DND-41 (cell line): ENCODE results near the gene ERC1.

Experiments used
- ATAC-seq: fragments of 200-7000 bp; cut with Tn5 transposase; 3 replicates; pipeline ENCODE4 v1.9.1; 2021; ENCODE audit warnings: low read depth; ENCODE audit not compliant: insufficient read depth
- DNase-seq: peaks from one replicate; pipeline ENCODE4 v3.0.0-alpha.2; 2020
- H2AFZ ChIP-seq: 2 replicates; pipeline ENCODE4 v1.6.0; 2012; ENCODE audit warnings: low read depth, low read length
- H3K27ac ChIP-seq: 2 replicates; pipeline ENCODE4 v1.5.1; 2012; ENCODE audit warnings: low read length, inconsistent platforms
- H3K27me3 ChIP-seq: fragments of 200-600 bp; sonication (generic); 2 replicates; pipeline ENCODE4 v1.6.0; 2012; ENCODE audit warnings: low read length, mild to moderate bottlenecking, inconsistent platforms; ENCODE audit not compliant: insufficient read depth, poor library complexity
- H3K36me3 ChIP-seq: 2 replicates; pipeline ENCODE4 v1.5.1; 2012; ENCODE audit warnings: low read length, inconsistent platforms; ENCODE audit not compliant: insufficient read depth
- H3K4me1 ChIP-seq: 2 replicates; pipeline ENCODE4 v1.5.1; 2012; ENCODE audit warnings: mild to moderate bottlenecking, low read length; ENCODE audit not compliant: insufficient read depth
- H3K4me2 ChIP-seq: 2 replicates; pipeline ENCODE4 v1.6.0; 2012; ENCODE audit warnings: mild to moderate bottlenecking, moderate library complexity, low read length, inconsistent platforms; ENCODE audit not compliant: insufficient read depth
- H3K4me3 ChIP-seq, 2 experiments: fragments of 200-600 bp in 1 of 2; shearing (Covaris generic) in 1 of 2; 2 replicates each; pipeline ENCODE4 v1.5.1; 2012 to 2016; ENCODE audit warnings: inconsistent platforms in 2 of 2, low read length in 2 of 2, mild to moderate bottlenecking in 2 of 2, low read depth in 1 of 2, moderate library complexity in 1 of 2
- H3K79me2 ChIP-seq: 2 replicates; pipeline ENCODE4 v1.6.0; 2012; ENCODE audit warnings: low read length, inconsistent platforms; ENCODE audit not compliant: insufficient read depth
- H3K9ac ChIP-seq: 2 replicates; pipeline ENCODE4 v1.6.0; 2012; ENCODE audit warnings: low read depth, mild to moderate bottlenecking, inconsistent platforms, low read length, moderate library complexity
- H3K9me3 ChIP-seq: 2 replicates; pipeline ENCODE4 v1.5.1; 2012; ENCODE audit warnings: low read length, moderate library complexity, mild to moderate bottlenecking, inconsistent platforms; ENCODE audit not compliant: insufficient read depth, severe bottlenecking
- H4K20me1 ChIP-seq: 2 replicates; pipeline ENCODE4 v1.6.0; 2012; ENCODE audit warnings: low read length; ENCODE audit not compliant: insufficient read depth
- CTCF ChIP-seq: IDR thresholded peaks from 2 replicates; pipeline ENCODE4 v1.5.1; 2012; ENCODE audit warnings: borderline replicate concordance, low read length, moderate library complexity, mild to moderate bottlenecking; ENCODE audit not compliant: poor library complexity, severe bottlenecking; ENCODE audit errors: extremely low read depth
- EZH2 ChIP-seq: IDR thresholded peaks from 3 replicates; pipeline ENCODE4 v1.6.1; 2012; ENCODE audit warnings: borderline replicate concordance, low read depth, mild to moderate bottlenecking, moderate library complexity, low read length, inconsistent platforms; ENCODE audit not compliant: severe bottlenecking

Gene ERC1

DNA sequence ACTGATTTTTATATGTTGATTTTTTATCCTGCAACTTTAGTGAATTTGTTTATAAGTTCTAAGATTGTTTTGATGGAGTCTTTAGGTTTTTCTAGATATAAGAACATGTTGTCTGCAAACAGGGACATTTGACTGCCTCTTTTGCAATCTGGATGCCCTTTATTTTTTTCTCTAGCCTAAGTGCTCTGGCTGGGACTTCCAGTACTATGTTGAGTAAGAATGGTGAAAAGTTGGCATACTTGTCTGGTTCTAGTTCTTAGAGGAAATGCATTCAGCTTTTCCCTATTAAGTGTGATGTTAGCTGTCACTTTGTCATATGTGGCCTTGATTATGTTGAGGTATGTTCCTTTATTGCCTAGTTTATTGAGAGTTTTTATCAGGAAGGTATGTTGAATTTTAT is 68.1 kb downstream of the ERC1 start:
- H3K9me3 ChIP-seq, result peaks cover 26% of the 10 kb centered on the region
- H2AFZ ChIP-seq, result no peak overlapping the region
- no peak for DNase-seq
- ATAC-seq, result no peak
- no peak overlapping the region for H3K27ac ChIP-seq
- H3K4me2 ChIP-seq, result no peak overlapping the region
- H3K4me3 ChIP-seq, result no peak overlapping the region
- no peaks in the 10 kb centered on the region for H4K20me1 ChIP-seq
- H3K79me2 ChIP-seq, result peaks cover 2% of the 10 kb centered on the region; the same call in 1 of the 2 replicates
- TF ChIP-seq EZH2 (no peak), CTCF (no peak)
- H3K9ac ChIP-seq, result no peak overlapping the region
- no peaks in the 10 kb centered on the region for H3K27me3 ChIP-seq
- no peaks in the 10 kb centered on the region for H3K4me1 ChIP-seq
- peaks cover 2% of the 10 kb centered on the region; the same call in 1 of the 2 replicates for H3K36me3 ChIP-seq

- H3K36me3 ChIP-seq, result peaks cover 2% of the 10 kb centered on the region; the same call in 1 of the 2 replicates
- H3K79me2 ChIP-seq, result peaks cover 2% of the 10 kb centered on the region; the same call in 1 of the 2 replicates
- no peak overlapping the region for H3K4me3 ChIP-seq
- DNase-seq (no peak), ATAC-seq (no peak)
- no peaks in the 10 kb centered on the region for H3K27me3 ChIP-seq
- H2AFZ ChIP-seq, result no peak overlapping the region
- H3K4me2 ChIP-seq, result no peak overlapping the region
- H3K4me1 ChIP-seq, result no peaks in the 10 kb centered on the region
- H3K27ac ChIP-seq, result no peak overlapping the region
- H3K9ac ChIP-seq, result no peak overlapping the region
- no peaks in the 10 kb centered on the region for H4K20me1 ChIP-seq
- peaks cover 21% of the 10 kb centered on the region for H3K9me3 ChIP-seq
- TF ChIP-seq EZH2, result no peak
- TF ChIP-seq CTCF, result no peak
These were observed 72.8 kb downstream of the ERC1 start for GRCh38 chr12:1063852-1064251.

GRCh38 chr12:1064317-1064716 is 73.3 kb downstream of the ERC1 start:
- DNase-seq (no peak), ATAC-seq (no peak)
- Histone ChIP-seq H3K27me3 (no peaks in the 10 kb centered on the region), H3K36me3 (peaks cover 2% of the 10 kb centered on the region; the same call in 1 of the 2 replicates), H2AFZ (no peak overlapping the region), H3K4me3 (no peak overlapping the region), H4K20me1 (no peaks in the 10 kb centered on the region), H3K9ac (no peak overlapping the region), H3K4me1 (no peaks in the 10 kb centered on the region), H3K79me2 (peaks cover 2% of the 10 kb centered on the region; the same call in 1 of the 2 replicates), H3K9me3 (peaks cover 19% of the 10 kb centered on the region), H3K27ac (no peak overlapping the region), H3K4me2 (no peak overlapping the region)
- TF ChIP-seq EZH2 (no peak), CTCF (no peak)

- Histone ChIP-seq H3K4me2 (no peak overlapping the region), H3K9me3 (peaks cover 17% of the 10 kb centered on the region), H4K20me1 (0 out of 2 replicates have a peak, but pooled peaks cover under 1% of the 10 kb centered on the region), H3K36me3 (peaks cover 2% of the 10 kb centered on the region; the same call in 1 of the 2 replicates), H3K79me2 (peaks cover 2% of the 10 kb centered on the region), H3K27me3 (no peaks in the 10 kb centered on the region), H3K4me3 (no peak overlapping the region), H3K4me1 (no peaks in the 10 kb centered on the region), H3K9ac (no peak overlapping the region), H2AFZ (no peak overlapping the region), H3K27ac (no peak overlapping the region)
- TF ChIP-seq CTCF, result no peak
- no peak for TF ChIP-seq EZH2
- ATAC-seq (no peak), DNase-seq (no peak)
These were observed 74.6 kb downstream of the ERC1 start for GRCh38 chr12:1065629-1066028.
